ENCODE measurements around the gene MACO1.

The MACO1 gene

GRCh38 chr1:25541425-25541824 lies 110.7 kb downstream of the MACO1 start:
- no peak overlapping the region for H3K4me3 ChIP-seq (ENCODE audit: low read depth, low read length)
- TF ChIP-seq CTCF (IDR thresholded peaks at IDR 0.05; ENCODE audit: borderline replicate concordance, insufficient read depth, low read depth, low read length): no peak

GRCh38 chr1:25541889-25542658 lies 111.4 kb downstream of the MACO1 start:
- no peak for TF ChIP-seq CTCF (IDR thresholded peaks at IDR 0.05; ENCODE audit: borderline replicate concordance, insufficient read depth, low read depth, low read length)
- no peak overlapping the region for H3K4me3 ChIP-seq (ENCODE audit: low read depth, low read length)

- H3K4me3 ChIP-seq (ENCODE audit: low read depth, low read length): no peak overlapping the region
- no peak for TF ChIP-seq CTCF (IDR thresholded peaks at IDR 0.05; ENCODE audit: borderline replicate concordance, insufficient read depth, low read depth, low read length)
Observed at GRCh38 chr1:25543005-25543424, 112.3 kb downstream of the MACO1 start.

- TF ChIP-seq CTCF (IDR thresholded peaks at IDR 0.05; ENCODE audit: borderline replicate concordance, insufficient read depth, low read depth, low read length): no peak
- peak within 1 kb of the TSS; percentile 78 for H3K4me3 ChIP-seq (ENCODE audit: low read depth, low read length)
Observed at GRCh38 chr1:25543425-25544242, 112.9 kb downstream of the MACO1 start, which contains the start of gene LDLRAP1. Gene LDLRAP1 (plus strand): TSS chr1:25543606. CDS start chr1:25543699, 93 bp downstream.

- no peak for TF ChIP-seq CTCF (IDR thresholded peaks at IDR 0.05; ENCODE audit: borderline replicate concordance, insufficient read depth, low read depth, low read length)
- H3K4me3 ChIP-seq (ENCODE audit: low read depth, low read length): peak overlapping the region; percentile 78
Observed at GRCh38 chr1:25544243-25544764, 113.6 kb downstream of the MACO1 start.

- no peak for TF ChIP-seq CTCF (IDR thresholded peaks at IDR 0.05; ENCODE audit: borderline replicate concordance, insufficient read depth, low read depth, low read length)
- H3K4me3 ChIP-seq (ENCODE audit: low read depth, low read length): peak overlapping the region; percentile 78
Observed at GRCh38 chr1:25544819-25545218, 114.1 kb downstream of the MACO1 start.
